Measurements from ENCODE around the gene GGTA1. TPM values are rescaled to one million over a fixed set of nuclear protein-coding genes. Genes with fewer than 3 reads are reported as not detected.

GGTA1 gene
- total RNA-seq, 4 donors from 2014 or later, result 1.9 to 37.8 (median 3.5) TPM; not detected in 1

DNA sequence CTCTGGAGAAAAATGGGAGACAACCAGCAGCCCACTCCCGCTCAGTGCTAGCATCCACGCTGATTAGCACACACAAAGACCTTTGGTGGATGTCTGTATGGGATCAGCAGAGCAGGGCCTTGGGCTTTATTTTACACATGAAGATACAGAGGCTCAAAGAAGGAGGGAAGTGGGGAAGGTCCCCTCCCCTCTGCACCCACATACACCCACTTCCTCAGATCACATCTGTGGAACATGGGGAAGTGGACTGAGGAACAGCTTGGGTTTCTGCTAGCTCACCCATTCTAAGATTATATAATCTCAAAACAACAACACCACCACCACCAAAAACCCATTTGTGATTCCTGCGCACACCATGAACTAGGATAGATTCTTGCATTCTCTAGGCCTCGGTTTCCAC is 14.0 kb downstream of the GGTA1 start:
- intact Hi-C loops (cut with DNase I; ENCODE audit: low total_unique reads) (no loop called here), in situ Hi-C loops (cut with MboI; ENCODE audit: low pct_ligation_motif_present in 1 of 4, low pct_unique_long_range_greater_than_20kb in 1 of 4, low sequenced_read_pairs in 3 of 4) (no loop called here)
- WGBS, 2 donors (ENCODE audit: low coverage in 1 of 2), result 83 to 86% methylated on average over 4 of the region's 4 CpGs
- H3K4me3 ChIP-seq, result no peak overlapping the region
- H3K27me3 ChIP-seq, result no peaks in the 10 kb centered on the region
- H3K27ac ChIP-seq, result peak overlapping the region; percentile 33 to 62 (median 51)
- no peak for TF ChIP-seq POLR2AphosphoS5 (IDR thresholded peaks at IDR 0.05)
- TF ChIP-seq POLR2A (IDR thresholded peaks at IDR 0.05), result no peak
- no peak for TF ChIP-seq EP300 (IDR thresholded peaks at IDR 0.05; ENCODE audit: low read depth)
- no peak for TF ChIP-seq CTCF (IDR thresholded peaks at IDR 0.05)
- no peaks in the 10 kb centered on the region for H3K9me3 ChIP-seq
- DNase-seq, result no peak
- H3K4me1 ChIP-seq, result peaks cover 0 to 17% (median 0%) of the 10 kb centered on the region in 4 donors
- H3K36me3 ChIP-seq, result no peaks in the 10 kb centered on the region

- 72 to 78% methylated on average over 5 to 11 of the region's 11 CpGs for WGBS, 2 donors (ENCODE audit: low coverage in 1 of 2)
- Histone ChIP-seq H3K9me3 (no peaks in the 10 kb centered on the region), H3K36me3 (no peaks in the 10 kb centered on the region), H3K4me1 (peaks cover 0 to 19% (median 0%) of the 10 kb centered on the region in 4 donors), H3K27ac (peak overlapping the region; percentile 17 to 62 (median 34)), H3K4me3 (no peak overlapping the region), H3K27me3 (no peaks in the 10 kb centered on the region)
- no peak for DNase-seq
- TF ChIP-seq POLR2AphosphoS5 (IDR thresholded peaks at IDR 0.05), result no peak
- no peak for TF ChIP-seq POLR2A (IDR thresholded peaks at IDR 0.05)
- TF ChIP-seq CTCF (IDR thresholded peaks at IDR 0.05), result no peak
- no peak for TF ChIP-seq EP300 (IDR thresholded peaks at IDR 0.05; ENCODE audit: low read depth)
- intact Hi-C loops (cut with DNase I; ENCODE audit: low total_unique reads) (no loop called here), in situ Hi-C loops (cut with MboI; ENCODE audit: low pct_ligation_motif_present in 1 of 4, low pct_unique_long_range_greater_than_20kb in 1 of 4, low sequenced_read_pairs in 3 of 4) (no loop called here)
Measured at GRCh38 chr9:121484651-121485446, 14.8 kb downstream of the GGTA1 start.

DNA sequence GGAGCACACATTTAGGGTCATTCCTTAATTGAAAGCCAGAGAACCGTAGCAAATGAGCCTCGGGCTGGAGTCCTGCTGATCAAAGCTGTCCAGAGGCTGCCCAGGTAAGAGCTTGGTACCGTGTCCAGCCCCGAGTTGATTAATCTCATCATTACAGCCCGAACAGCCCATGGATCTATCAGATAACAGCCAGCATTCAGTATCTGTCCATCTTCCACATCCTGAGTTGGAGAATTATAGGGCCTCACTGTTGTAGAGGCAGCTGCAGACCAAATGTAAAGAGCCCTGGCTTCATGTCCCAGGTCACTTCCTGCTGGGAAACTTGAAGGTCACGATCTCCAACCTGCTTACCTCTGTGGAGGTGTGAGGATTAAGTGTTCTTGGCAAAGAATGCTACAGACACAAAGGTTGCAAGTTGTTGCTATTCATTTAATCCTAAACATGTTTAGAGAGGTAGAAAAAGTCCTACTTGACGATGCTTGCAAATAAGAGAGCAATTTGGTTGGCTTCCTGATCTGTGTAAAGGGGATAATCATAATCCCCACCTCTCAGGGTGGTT is 16.1 kb downstream of the GGTA1 start:
- intact Hi-C loops (cut with DNase I; ENCODE audit: low total_unique reads) (no loop called here), in situ Hi-C loops (cut with MboI; ENCODE audit: low pct_ligation_motif_present in 1 of 4, low pct_unique_long_range_greater_than_20kb in 1 of 4, low sequenced_read_pairs in 3 of 4) (no loop called here)
- no peak for TF ChIP-seq POLR2AphosphoS5 (IDR thresholded peaks at IDR 0.05)
- TF ChIP-seq CTCF (IDR thresholded peaks at IDR 0.05), result no peak
- no peak for TF ChIP-seq POLR2A (IDR thresholded peaks at IDR 0.05)
- TF ChIP-seq EP300 (IDR thresholded peaks at IDR 0.05; ENCODE audit: low read depth), result no peak
- Histone ChIP-seq H3K9me3 (no peaks in the 10 kb centered on the region), H3K4me3 (no peak overlapping the region), H3K27me3 (no peaks in the 10 kb centered on the region), H3K36me3 (no peaks in the 10 kb centered on the region), H3K4me1 (peaks cover 0 to 30% (median 0%) of the 10 kb centered on the region in 4 donors), H3K27ac (no peak overlapping the region)
- WGBS, 2 donors (ENCODE audit: low coverage in 1 of 2), result 88 to 100% methylated on average over 1 to 7 of the region's 7 CpGs
- no peak for DNase-seq

DNA sequence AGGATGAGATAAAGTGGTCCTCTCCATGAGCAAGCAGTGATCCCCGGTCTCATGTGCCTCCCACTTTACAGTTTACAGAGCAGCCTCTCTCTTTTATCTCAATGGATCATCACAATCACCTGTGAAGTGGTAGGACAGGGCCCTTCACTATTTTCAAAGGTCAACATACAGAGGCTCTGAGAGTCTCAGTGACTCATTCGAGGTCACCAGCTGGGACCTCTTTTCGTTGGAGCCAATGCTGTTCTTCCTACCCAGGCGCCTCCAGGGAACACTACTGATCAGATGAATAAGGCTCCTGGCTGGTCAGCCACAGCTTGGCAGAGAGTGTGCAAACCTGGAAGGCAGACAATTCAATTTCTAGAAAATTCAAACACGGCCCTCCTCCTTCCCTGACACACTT is 16.6 kb downstream of the GGTA1 start:
- H3K27me3 ChIP-seq, result no peaks in the 10 kb centered on the region
- peaks cover 0 to 35% (median 0%) of the 10 kb centered on the region in 4 donors for H3K4me1 ChIP-seq
- no peak for DNase-seq
- intact Hi-C loops (cut with DNase I; ENCODE audit: low total_unique reads), result no loop called here
- TF ChIP-seq POLR2A (IDR thresholded peaks at IDR 0.05) (no peak), EP300 (IDR thresholded peaks at IDR 0.05; ENCODE audit: low read depth) (no peak), POLR2AphosphoS5 (IDR thresholded peaks at IDR 0.05) (no peak), CTCF (IDR thresholded peaks at IDR 0.05) (no peak)
- in situ Hi-C loops (cut with MboI; ENCODE audit: low pct_ligation_motif_present in 1 of 4, low pct_unique_long_range_greater_than_20kb in 1 of 4, low sequenced_read_pairs in 3 of 4), result no loop called here
- H3K9me3 ChIP-seq, result no peaks in the 10 kb centered on the region
- WGBS, 2 donors (ENCODE audit: low coverage in 1 of 2), result 67 to 70% methylated on average over 1 to 5 of the region's 5 CpGs
- no peaks in the 10 kb centered on the region for H3K36me3 ChIP-seq
- no peak overlapping the region for H3K4me3 ChIP-seq
- H3K27ac ChIP-seq, result no peak overlapping the region

Data from transverse colon (tissue), 4 donors.